HG02938 (cell line): Measurements from ENCODE around the gene RCBTB1.
"Not testable (repeated sequence)": the region's sequence is repeated elsewhere in the genome, so short reads cannot be mapped to it uniquely, and the experiment has no call there.

Experiments used
- ATAC-seq: cut with Tn5 transposase; IDR thresholded peaks from one replicate; pipeline ENCODE4 v1.9.1; 2021; ENCODE audit warnings: mild to moderate bottlenecking, moderate library complexity; ENCODE audit not compliant: unreplicated experiment

The RCBTB1 gene

DNA sequence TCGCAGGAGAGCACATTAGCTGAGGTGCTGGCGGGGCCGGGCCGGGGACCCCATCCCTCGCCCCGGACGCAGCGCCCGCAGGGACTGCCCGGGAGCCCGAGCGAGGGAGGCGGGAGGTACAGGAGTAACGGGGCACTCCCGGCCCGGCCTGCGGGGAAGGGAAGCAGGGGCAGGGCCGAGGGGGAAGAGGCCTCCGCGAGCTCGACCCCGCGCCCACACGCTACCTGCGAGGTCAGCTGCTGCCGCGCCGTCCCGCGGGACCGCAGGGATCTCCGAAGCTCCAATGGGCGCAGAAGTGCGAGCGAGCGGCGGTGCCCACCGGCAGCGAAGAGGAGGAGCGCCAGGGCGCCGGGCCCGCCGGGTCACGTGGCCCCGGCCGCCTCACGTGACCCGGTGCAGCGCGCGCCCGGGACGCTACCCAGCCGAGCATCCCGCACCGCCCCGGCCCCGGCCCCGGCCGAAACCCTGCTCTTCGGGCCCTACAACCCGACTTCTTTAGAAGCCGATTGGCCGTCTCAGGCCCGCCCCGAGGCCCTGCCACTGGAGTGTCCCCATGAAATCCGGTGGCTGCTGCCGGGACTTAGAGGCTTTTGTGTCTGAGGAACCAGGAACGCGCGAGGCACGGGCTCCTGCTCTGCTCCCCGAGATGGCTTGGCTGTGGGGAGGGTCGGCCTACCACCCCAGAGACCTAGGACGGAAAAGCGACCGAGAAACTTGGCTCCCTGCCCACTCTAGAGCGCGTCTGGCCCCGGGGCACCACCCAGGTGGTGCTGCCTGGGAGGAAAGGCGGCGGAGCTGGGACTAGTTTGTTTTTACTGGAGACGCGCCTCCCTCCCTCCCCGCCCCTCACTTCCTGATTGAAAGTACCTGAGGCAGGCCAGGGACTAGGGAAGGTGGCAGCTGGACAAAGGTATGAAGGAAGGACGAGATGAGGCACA is at the start of gene RCBTB1:
RCBTB1 (minus strand) TSS at position 339 of the 938 bp plus-strand sequence. CDS start 18,279 bp downstream, outside the sequence.
- ATAC-seq: peak; percentile 84

DNA sequence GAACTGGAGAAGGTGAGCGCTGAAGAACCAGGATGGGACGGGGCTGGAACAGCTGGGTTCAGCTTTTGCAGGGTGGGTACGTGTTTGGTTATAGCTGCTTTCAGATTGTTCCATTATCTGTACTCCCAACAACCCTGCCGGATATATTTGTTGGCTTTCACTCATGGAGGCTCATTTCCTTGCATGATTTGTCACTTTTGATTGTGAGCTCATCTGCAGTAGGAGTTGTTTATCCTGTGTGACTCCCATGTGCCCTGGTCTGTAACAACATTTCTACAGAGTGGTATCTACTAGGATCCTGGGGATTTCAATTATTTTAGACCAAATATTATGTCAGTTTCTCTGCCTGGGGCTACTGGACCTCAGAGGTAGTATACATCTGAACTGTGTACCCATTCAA is 48.4 kb upstream of the RCBTB1 start:
- no peak for ATAC-seq

DNA sequence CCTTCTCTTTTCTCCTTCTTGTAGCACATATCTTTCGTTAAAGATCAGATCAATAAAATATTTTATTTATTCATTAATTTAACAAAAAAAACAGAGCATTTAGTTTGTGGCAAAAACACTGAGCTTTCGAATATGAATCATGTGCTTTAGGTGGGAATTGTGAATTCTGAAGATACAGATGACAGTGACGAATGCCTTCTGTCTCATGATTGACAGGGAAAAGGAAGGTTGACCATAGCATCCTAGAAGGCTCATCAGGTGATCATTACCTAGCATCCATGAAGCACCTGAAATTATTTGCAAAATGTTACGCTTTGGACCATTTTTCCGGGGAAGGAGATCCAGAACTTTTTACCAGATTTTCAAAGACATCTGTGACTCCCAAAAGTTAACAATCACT is 46.8 kb upstream of the RCBTB1 start:
- ATAC-seq: no peak

GRCh38 chr13:49630580-49630979 is 45.2 kb upstream of the RCBTB1 start:
- no peak for ATAC-seq

DNA sequence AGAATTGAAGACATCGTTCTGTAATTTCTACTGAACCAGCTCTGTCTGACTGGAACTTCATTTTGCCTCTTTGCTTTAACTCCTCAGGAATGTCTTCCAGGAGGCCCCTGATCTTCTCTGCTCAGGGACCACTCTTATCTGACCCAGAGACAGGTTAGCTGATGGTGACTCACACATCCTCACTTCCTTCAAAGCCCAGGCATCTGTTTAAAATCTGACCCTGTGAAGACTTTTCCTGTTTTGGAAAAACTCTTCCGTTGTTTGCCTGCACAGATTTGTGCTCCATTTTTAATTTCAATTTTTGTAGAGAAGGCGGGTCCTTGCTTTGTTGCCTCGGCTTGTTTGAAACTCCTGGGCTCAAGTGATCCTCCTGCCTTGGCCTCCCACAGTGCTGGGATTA is 44.6 kb upstream of the RCBTB1 start:
- no peak for ATAC-seq

- ATAC-seq: no peak
Measured at GRCh38 chr13:49629196-49629938, 44.0 kb upstream of the RCBTB1 start.

DNA sequence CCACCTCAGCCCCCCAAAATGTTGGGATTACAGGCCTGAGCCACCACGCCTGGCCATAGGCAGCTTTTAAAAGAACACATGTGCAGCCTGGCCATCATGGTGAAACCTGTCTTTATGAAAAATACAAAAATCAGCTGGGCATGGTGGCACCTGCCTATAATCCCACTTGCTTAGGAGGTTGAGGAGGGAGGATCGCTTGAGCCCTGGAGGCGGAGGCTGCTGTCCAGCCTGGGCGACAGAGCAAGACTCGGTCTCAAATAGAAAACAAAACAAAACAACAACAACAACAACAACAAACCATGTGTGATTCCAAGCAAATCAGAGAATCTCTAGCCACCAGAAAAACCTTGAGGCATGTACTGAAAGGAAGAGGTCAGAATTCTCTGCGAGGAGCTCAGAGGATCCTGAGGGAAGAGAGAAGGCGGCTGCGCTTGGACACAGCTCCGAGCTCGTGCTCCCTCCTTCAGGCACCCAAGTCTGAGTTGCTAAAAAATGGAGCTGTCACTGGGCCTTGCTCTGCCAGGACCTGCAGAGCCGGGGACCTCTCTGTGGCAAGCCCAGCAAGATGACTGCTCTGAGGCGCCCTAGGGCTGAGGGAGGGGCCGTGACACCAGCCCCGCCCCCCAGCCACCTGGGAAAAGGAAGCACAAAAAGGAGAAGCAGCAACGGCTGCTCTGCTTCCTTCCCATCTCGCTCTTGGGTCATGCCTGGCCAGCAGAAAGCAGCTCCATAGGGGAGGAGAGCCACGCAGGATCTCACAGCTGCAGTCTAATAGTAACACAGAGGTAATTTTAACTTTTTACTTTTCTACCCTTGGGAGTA is 42.7 kb upstream of the RCBTB1 start, which contains the start of gene ARL11:
ARL11 (plus strand) TSS at position 677 of the 822 bp plus-strand sequence. CDS start 1,941 bp downstream, outside the sequence.
- ATAC-seq: peak; percentile 82

- no peak for ATAC-seq
Measured at GRCh38 chr13:49625392-49626079, 40.2 kb upstream of the RCBTB1 start.

DNA sequence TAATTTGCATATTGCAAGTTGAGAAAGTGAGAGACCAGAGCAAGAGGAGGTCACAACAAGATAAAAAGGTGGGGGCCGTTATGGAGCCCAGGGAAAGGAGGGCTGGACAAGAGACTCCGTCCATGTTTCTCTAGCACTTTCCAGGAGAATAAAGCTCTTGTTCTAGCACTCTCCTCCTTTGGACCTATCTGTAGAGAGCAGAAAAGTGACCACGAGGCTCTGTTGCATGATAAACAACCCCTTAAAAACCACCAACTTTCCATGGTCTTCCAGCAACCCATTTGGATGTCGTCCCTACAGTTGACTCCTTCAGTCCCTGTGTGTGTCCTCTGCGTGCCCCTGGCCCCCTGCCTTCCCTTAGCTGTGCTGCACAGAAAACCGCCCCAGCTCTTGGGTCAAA is 38.9 kb upstream of the RCBTB1 start:
- ATAC-seq: no peak

DNA sequence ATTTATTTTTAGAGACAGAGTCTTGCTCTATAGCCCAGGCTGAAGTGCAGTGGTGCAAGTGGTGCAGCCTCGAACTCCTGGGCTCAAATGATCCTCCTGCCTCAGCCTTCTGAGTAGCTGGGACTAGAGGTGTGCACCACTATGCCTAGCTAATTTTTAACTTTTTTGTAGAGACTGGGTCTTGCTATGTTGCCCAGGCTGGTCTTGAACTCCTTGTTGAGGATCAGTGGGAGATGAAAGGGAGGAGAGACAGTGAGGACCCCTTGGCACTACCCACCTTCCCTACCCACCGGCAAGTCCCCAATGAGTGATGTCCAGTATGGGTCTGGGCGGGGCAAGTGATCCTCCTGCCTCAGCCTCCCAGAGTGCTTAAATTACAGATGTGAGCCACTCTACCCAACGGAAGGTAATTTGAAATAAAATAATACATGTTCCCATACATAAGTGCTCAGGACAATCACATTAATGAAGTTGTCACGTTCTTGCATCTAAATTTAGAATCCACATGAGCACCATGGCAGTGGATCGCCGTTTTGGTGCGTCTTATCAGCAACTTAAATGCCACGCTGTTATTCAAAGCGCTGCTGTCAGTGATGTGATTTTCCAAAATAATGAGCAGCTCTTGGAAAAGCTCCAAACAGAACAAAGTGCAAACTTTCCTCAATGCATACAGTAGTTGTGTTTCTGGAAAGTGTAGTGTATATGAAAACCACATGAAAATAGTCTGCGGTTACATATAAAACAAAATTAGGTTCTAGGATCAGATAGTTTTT is 37.0 kb upstream of the RCBTB1 start:
- no peak for ATAC-seq

DNA sequence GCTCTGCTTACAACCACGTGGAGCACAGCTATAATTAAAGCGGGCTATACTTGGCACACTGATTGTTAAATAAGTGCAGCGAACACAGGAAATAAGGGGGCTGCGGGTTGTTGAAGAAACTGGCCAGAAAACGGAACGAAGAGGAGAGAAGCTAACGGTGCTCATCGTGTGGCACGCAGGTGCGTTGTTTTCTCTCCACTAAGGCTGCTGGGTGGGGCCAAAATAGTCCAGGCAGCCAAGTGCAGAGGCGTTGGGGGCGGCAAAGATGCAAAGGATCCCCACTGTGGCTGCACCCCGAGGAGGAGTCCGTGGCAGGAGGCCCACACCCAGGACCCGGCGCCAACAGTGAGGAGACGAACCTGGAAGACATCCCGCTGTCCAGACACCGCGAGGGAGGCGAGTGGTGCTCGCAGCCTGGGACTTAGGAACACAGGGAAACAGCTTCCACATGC is 34.8 kb upstream of the RCBTB1 start:
- ATAC-seq: no peak

GRCh38 chr13:49616676-49617065 is 31.3 kb upstream of the RCBTB1 start:
- ATAC-seq: no peak

DNA sequence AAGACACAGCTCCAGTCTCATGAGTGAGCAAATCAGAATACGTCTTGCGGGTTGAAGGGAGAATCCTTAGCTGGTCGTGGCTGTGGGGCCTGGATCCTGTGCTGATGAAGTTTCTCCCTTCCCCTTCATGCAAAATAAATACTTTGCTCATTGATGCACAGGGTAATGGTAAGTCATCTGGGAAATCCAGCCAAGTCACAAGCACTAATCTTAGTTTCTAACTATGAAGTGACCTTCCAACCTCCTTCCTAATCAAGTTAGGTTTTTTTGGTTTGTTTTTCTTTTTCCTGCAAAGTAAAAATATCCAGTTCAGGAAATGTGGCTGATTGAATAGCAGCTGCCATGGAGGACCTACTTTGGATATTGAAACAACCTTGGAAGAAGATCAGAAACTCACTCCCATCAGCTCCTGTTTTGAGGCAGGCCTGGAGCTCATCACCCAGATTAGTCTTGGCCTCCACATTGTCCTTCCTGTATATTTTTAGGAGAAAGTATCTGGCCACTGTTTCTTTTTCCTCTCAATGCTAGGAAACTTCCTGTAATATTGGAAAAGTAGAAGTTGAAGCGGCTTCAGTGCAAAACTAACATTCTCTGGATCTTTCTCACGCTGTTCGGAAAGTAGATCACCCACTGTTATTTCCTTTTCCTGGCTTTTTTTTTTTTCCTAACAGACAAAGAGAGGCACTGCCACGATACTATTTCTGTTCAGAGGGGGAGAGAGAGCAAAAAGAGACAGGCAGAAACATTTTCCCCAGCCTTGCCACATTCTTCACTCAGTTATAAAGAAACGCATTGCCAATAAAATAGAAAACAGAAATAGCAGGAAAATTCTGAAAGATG is 30.7 kb upstream of the RCBTB1 start:
- no peak for ATAC-seq

DNA sequence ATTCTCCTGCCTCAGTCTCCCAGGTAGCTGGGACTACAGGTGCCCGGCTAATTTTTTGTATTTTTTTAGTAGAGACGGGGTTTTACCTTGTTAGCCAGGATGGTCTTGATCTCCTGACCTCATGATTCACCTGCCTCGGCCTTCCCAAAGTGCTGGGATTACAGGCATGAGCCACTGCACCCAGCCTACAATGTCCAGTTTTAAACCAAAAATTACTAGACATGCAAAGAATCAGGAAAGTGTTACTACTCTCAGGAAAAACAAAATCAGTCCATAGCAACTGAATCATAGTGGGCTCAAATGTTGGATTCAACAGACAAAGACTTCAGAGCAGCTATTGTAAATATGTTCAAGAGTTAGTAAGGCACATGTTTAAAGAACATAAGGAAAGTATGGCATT is 26.7 kb upstream of the RCBTB1 start:
- not testable (repeated sequence) for ATAC-seq

GRCh38 chr13:49610176-49610575 is 24.8 kb upstream of the RCBTB1 start:
- no peak for ATAC-seq

DNA sequence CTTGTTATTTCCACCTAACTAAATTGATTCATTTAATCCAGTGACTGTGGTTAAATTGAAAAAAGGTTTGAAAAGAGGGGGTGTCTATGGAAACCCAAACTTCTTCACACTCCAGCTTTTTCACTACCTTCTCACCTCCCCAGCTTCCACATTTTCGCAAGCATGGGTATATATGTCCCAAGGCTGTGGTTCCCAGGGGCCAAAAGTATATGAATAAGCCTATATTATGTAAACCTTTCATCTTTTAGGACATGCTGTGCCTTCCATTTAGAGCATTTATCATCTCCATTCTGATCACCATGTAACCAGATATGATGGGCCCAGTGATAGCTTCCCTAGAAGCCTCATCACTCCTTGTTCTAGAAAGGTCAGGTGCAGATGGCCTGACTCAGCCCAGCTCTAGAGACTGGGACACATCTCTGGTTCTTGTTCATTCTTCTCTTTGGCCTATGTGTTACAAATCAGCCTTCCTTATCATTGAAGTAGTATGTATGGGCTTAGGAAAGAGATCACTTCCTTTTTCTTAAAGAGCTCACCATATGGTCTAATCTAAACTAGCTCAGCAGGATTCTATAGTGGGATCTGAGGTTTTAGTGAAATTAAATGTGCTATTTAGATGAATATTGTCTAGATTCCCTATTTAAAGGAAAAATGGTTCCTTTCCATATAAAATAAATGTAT is 23.4 kb upstream of the RCBTB1 start:
- no peak for ATAC-seq

DNA sequence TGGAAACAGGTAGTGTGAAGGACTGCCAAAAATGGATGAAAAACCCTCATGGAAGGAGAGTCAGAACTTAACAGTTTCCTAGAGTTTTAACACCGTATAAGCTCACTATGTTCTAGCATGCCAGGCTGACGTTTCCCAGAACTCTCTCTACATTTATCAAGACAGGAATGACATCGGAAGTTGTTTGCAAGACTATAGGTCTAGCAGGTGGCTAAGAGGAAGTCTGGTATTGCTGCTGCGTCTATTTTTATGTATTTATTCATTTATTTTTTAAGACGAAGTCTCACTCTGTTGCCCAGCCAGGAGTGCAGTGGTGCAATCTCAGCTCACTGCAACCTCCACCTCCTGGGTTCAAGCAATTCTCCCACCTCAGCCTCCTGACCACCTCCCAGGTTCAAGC is 22.4 kb upstream of the RCBTB1 start:
- no peak for ATAC-seq
